Neural progenitor cell (in vitro differentiated cells): Measurements from ENCODE around the gene FIP1L1.

Experiments
- CTCF ChIP-seq: fragments of 200-600 bp; sonication (generic); IDR thresholded peaks from 2 replicates; pipeline ENCODE4 v1.5.1; 2017; ENCODE audit warnings: antibody characterized with exemption, mild to moderate bottlenecking
- EZH2 ChIP-seq: fragments of 200-600 bp; sonication (generic); IDR thresholded peaks from 2 replicates; pipeline ENCODE4 v1.6.1; 2017; ENCODE audit warnings: antibody characterized with exemption, mild to moderate bottlenecking, moderate library complexity

DNA sequence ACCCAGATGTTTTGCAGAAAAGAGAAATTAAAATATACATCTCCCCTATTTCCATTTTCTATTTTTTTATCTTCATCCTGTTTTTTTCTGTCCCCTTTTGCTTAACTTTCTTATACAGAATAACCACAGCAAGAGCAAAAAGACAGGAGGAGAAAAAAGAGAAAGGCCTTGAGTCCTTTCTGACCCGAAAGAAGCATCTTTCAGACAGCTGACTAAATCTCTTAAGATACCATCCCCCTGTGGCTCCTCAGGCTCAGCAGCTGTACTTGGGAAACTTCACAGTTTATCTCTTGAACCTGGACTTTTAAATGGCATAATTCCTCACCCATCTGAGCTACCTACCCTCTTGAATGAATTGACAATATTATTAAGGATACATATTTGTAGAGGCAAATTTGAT is 100.2 kb downstream of the FIP1L1 start:
- no peak for TF ChIP-seq CTCF
- TF ChIP-seq EZH2: no peak
